Parathyroid adenoma (tissue), 2 donors: ENCODE results near the gene PIWIL1.

Experiments
- H2AFZ ChIP-seq: fragments of 300-600 bp; sonication (generic); one replicate; pipeline ENCODE4 v1.7.0; 2017; ENCODE audit warnings: antibody characterized with exemption, mild to moderate bottlenecking
- H3K27ac ChIP-seq: fragments of 300-600 bp; sonication (generic); one replicate; pipeline ENCODE4 v1.7.0; 2017
- H3K27me3 ChIP-seq: fragments of 300-600 bp; sonication (generic); one replicate; pipeline ENCODE4 v1.7.0; 2017; ENCODE audit warnings: low read length; ENCODE audit not compliant: control insufficient read depth, insufficient read depth
- H3K36me3 ChIP-seq: fragments of 300-600 bp; sonication (generic); one replicate; pipeline ENCODE4 v1.7.0; 2017; ENCODE audit warnings: low read length; ENCODE audit not compliant: control insufficient read depth, insufficient read depth
- H3K4me1 ChIP-seq: fragments of 300-600 bp; sonication (generic); one replicate; pipeline ENCODE4 v1.7.0; 2017; ENCODE audit warnings: control low read depth
- H3K4me2 ChIP-seq: fragments of 300-600 bp; sonication (generic); one replicate; pipeline ENCODE4 v1.7.0; 2017; ENCODE audit warnings: low read length
- H3K4me3 ChIP-seq: fragments of 300-600 bp; sonication (generic); one replicate; pipeline ENCODE4 v1.7.0; 2017; ENCODE audit warnings: low read depth, low read length
- H3K79me2 ChIP-seq: fragments of 300-600 bp; sonication (generic); one replicate; pipeline ENCODE4 v1.7.0; 2017; ENCODE audit warnings: control low read depth
- H3K9ac ChIP-seq: fragments of 300-600 bp; sonication (generic); one replicate; pipeline ENCODE4 v1.7.0; 2017; ENCODE audit warnings: mild to moderate bottlenecking
- H3K9me3 ChIP-seq: fragments of 300-600 bp; sonication (generic); one replicate; pipeline ENCODE4 v1.7.0; 2017; ENCODE audit warnings: low read length; ENCODE audit not compliant: control insufficient read depth
- CTCF ChIP-seq: fragments of 300-600 bp; sonication (generic); IDR thresholded peaks from one replicate; pipeline ENCODE4 v1.7.0; 2017; ENCODE audit warnings: antibody characterized with exemption, mild to moderate bottlenecking
- donor health status: primary hyperparathyroidism.

The PIWIL1 gene

GRCh38 chr12:130320536-130320935, 17.2 kb upstream of the PIWIL1 start:
- H3K27me3 ChIP-seq = no peaks in the 10 kb centered on the region

DNA sequence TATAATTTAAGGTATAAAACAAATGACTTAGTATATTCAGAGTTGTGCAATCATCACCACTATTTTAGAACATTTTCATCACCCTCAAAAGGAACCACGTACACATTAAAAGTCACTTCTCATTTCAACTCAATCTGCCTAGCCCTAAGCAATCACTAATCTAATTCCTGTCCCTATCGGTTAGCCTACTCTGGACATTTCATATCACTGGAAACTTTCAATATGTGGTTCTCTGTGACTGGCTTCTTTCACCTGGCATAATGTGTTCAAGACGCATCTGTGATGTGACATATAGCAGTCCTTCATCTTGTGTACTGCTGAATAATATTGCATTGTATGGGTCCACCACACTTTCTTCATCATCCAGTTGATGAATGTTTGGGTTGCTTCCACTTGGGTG, 15.4 kb upstream of the PIWIL1 start:
- no peak overlapping the region for H3K4me3 ChIP-seq
- H3K4me1 ChIP-seq = no peaks in the 10 kb centered on the region
- H3K79me2 ChIP-seq = no peaks in the 10 kb centered on the region
- TF ChIP-seq CTCF = no peak
- H2AFZ ChIP-seq = no peak overlapping the region
- no peak overlapping the region for H3K9ac ChIP-seq
- H3K27ac ChIP-seq = no peak overlapping the region
- H3K36me3 ChIP-seq = no peaks in the 10 kb centered on the region
- no peaks in the 10 kb centered on the region for H3K9me3 ChIP-seq
- no peaks in the 10 kb centered on the region for H3K27me3 ChIP-seq
- no peak overlapping the region for H3K4me2 ChIP-seq

More at GRCh38 chr12:130320536-130320935, 17.2 kb upstream of the PIWIL1 start:
- no peak overlapping the region for H2AFZ ChIP-seq
- no peak overlapping the region for H3K4me2 ChIP-seq
- no peak overlapping the region for H3K4me3 ChIP-seq
- no peak overlapping the region for H3K9ac ChIP-seq
- H3K9me3 ChIP-seq = no peaks in the 10 kb centered on the region
- no peak overlapping the region for H3K27ac ChIP-seq
- no peak for TF ChIP-seq CTCF
- H3K4me1 ChIP-seq = no peaks in the 10 kb centered on the region
- H3K79me2 ChIP-seq = no peaks in the 10 kb centered on the region
- no peaks in the 10 kb centered on the region for H3K36me3 ChIP-seq

GRCh38 chr12:130330685-130331084, 7.0 kb upstream of the PIWIL1 start:
- Histone ChIP-seq H3K27ac (no peak overlapping the region), H3K36me3 (no peaks in the 10 kb centered on the region), H3K9ac (no peak overlapping the region), H3K27me3 (no peaks in the 10 kb centered on the region), H3K4me2 (no peak overlapping the region), H3K4me3 (no peak overlapping the region), H3K9me3 (no peaks in the 10 kb centered on the region), H2AFZ (no peak overlapping the region), H3K79me2 (no peaks in the 10 kb centered on the region), H3K4me1 (no peaks in the 10 kb centered on the region)
- TF ChIP-seq CTCF = no peak

DNA sequence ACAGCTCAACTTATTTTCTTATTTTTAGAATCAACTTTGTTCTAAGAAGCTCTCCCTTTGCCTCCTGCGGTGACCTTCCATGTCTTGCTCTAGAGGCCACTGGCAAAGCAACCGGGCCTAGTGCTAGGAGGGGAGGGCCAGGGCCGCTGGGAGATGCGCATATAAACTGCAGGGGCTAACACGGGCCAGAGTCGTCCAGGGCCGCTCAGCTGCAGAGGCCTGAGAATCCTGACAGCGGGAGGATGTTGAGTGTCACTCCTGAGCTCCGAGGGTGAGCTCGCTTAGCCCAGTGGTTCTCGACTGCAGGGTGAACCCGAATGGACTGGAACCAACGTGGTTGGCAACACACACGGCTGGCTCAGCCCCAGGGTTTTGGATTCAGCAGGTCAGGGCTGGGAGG, 6.5 kb upstream of the PIWIL1 start:
- no peaks in the 10 kb centered on the region for H3K27me3 ChIP-seq
- no peak overlapping the region for H3K27ac ChIP-seq
- no peak overlapping the region for H3K4me3 ChIP-seq
- no peak overlapping the region for H2AFZ ChIP-seq
- no peaks in the 10 kb centered on the region for H3K36me3 ChIP-seq
- H3K79me2 ChIP-seq = no peaks in the 10 kb centered on the region
- no peak overlapping the region for H3K4me2 ChIP-seq
- no peak for TF ChIP-seq CTCF
- no peak overlapping the region for H3K9ac ChIP-seq
- no peaks in the 10 kb centered on the region for H3K4me1 ChIP-seq
- no peaks in the 10 kb centered on the region for H3K9me3 ChIP-seq

DNA sequence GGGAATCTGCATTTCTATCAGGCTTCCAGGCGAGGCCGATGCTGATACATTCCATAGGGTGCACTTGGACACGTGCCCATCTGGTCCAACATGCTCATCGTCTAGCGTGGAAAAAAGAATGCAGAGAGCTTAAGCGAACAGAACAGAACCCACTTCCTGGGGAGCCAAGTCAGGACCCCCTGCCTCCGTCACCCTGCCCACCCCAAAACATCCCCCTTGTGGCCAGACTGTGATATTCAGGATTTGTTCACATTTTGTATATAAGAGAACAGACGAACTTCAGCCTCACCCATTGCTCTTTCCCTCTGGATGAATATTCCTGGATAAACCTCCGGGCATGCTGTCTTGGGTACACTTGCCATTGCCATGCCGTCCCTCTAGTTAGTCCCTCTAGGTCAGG, 4.3 kb upstream of the PIWIL1 start:
- no peak overlapping the region for H3K4me2 ChIP-seq
- no peaks in the 10 kb centered on the region for H3K9me3 ChIP-seq
- H3K27ac ChIP-seq = no peak overlapping the region
- TF ChIP-seq CTCF = no peak
- no peak overlapping the region for H3K4me3 ChIP-seq
- H2AFZ ChIP-seq = no peak overlapping the region
- no peaks in the 10 kb centered on the region for H3K27me3 ChIP-seq
- no peak overlapping the region for H3K9ac ChIP-seq
- H3K4me1 ChIP-seq = no peaks in the 10 kb centered on the region
- H3K79me2 ChIP-seq = no peaks in the 10 kb centered on the region
- no peaks in the 10 kb centered on the region for H3K36me3 ChIP-seq
